HepG2 (cell line): Measurements from ENCODE around the gene MARVELD3. TPM values are rescaled to one million over a fixed set of nuclear protein-coding genes. Genes with fewer than 3 reads are reported as not detected.

Experiments
- ATAC-seq: fragments of 200-7000 bp; cut with Tn5 transposase; 3 replicates; pipeline ENCODE4 v1.9.1; 2020; ENCODE audit warnings: mild to moderate bottlenecking, moderate library complexity
- BruUV-seq: library from RNA; stranded (reverse); fragments of 400-500 nt; replicated peaks from 2 replicates; lab custom pipeline; 2021; lab: Mats Ljungman, UMichigan
- CTCF ChIA-PET: fragments of 300-600 bp; formaldehyde crosslinking; extraction: SDS; loops from one replicate; lab custom pipeline; 2021; ENCODE audit warnings: low total read pairs, inconsistent platforms, low intra/inter-chr PET ratio; lab: Yijun Ruan, JAX
- POLR2A ChIA-PET: fragments of 350-600 bp; sonication (Branson Sonifier 250); formaldehyde crosslinking; loops from one replicate; lab custom pipeline; 2020; ENCODE audit warnings: antibody characterized with exemption, inconsistent platforms; lab: Yijun Ruan, JAX
- DNase-seq: peaks from one replicate; pipeline ENCODE4 v3.0.0-alpha.2; 2015; ENCODE audit warnings: low spot score
- FAIRE-seq: peaks from 3 replicates; lab custom pipeline; 2011; peaks lifted over from hg19 to GRCh38; lab: Jason Lieb, UNC
- H2AFZ ChIP-seq: one replicate; pipeline ENCODE4 v1.6.1; 2011; ENCODE audit warnings: low read length, inconsistent platforms
- H3K27ac ChIP-seq: fragments of 300-600 bp; 3 replicates; pipeline ENCODE4 v1.8.0; 2011; ENCODE audit warnings: mixed run types, mild to moderate bottlenecking, mixed read lengths, low read length, inconsistent platforms; ENCODE audit not compliant: insufficient read depth; ENCODE audit errors: extremely low read length
- H3K27me3 ChIP-seq, 2 experiments: fragments of 200-600 bp in 1 of 2; 2 replicates in 1 of 2; 3 replicates in 1 of 2; pipeline versions ENCODE4 v1.6.0 to v1.8.0; 2011; ENCODE audit warnings: low read length in 2 of 2, mild to moderate bottlenecking in 2 of 2, moderate library complexity in 2 of 2, inconsistent platforms in 1 of 2; ENCODE audit not compliant: insufficient read depth in 2 of 2, control insufficient read depth in 1 of 2
- H3K36me3 ChIP-seq, 2 experiments: fragments of 200-600 bp in 1 of 2; replicated peaks in 1 of 2; 2 replicates in 1 of 2; 3 replicates in 1 of 2; pipeline versions ENCODE4 v1.5.1 to v1.8.0; 2011; ENCODE audit warnings: low read length in 2 of 2, inconsistent platforms in 1 of 2; ENCODE audit not compliant: insufficient read depth in 2 of 2, control insufficient read depth in 1 of 2
- H3K4me1 ChIP-seq: 2 replicates; pipeline ENCODE4 v1.5.1; 2012; ENCODE audit warnings: low read length, inconsistent platforms; ENCODE audit not compliant: insufficient read depth
- H3K4me2 ChIP-seq: 2 replicates; pipeline ENCODE4 v1.6.0; 2011; ENCODE audit warnings: low read depth, low read length, inconsistent platforms
- H3K4me3 ChIP-seq, 3 experiments: fragments of 200-600 bp in 1 of 3; sonication (generic), shearing (Covaris generic) in 1 of 3; replicated peaks in 1 of 3; 2 replicates each; pipeline ENCODE4 v1.5.1; 2011 to 2016; ENCODE audit warnings: low read length in 3 of 3, inconsistent platforms in 2 of 3, low read depth in 2 of 3, mild to moderate bottlenecking in 2 of 3, control low read depth in 1 of 3, mixed read lengths in 1 of 3; ENCODE audit not compliant: insufficient read depth in 1 of 3
- H3K79me2 ChIP-seq: one replicate; pipeline ENCODE4 v1.6.1; 2011; ENCODE audit warnings: low read length, inconsistent platforms; ENCODE audit not compliant: insufficient read depth
- H3K9ac ChIP-seq: 2 replicates; pipeline ENCODE4 v1.6.0; 2011; ENCODE audit warnings: mild to moderate bottlenecking, low read depth, low read length, inconsistent platforms; ENCODE audit not compliant: insufficient read depth
- H3K9me3 ChIP-seq: 2 replicates; pipeline ENCODE4 v1.5.1; 2012; ENCODE audit warnings: mild to moderate bottlenecking, low read length
- H4K20me1 ChIP-seq: 2 replicates; pipeline ENCODE4 v1.6.0; 2011; ENCODE audit warnings: inconsistent platforms, mild to moderate bottlenecking, low read length, moderate library complexity; ENCODE audit not compliant: insufficient read depth
- ATF4 ChIP-seq, 2 experiments: fragments of 450-650 bp in 1 of 2; sonication (generic) in 1 of 2; formaldehyde crosslinking; IDR thresholded peaks; 2 replicates each; pipeline versions ENCODE4 v1.5.0 to v1.8.0; 2020 to 2022; ENCODE audit warnings: mild to moderate bottlenecking in 1 of 2, missing genetic modification reagents in 1 of 2
- BORCS8-MEF2B ChIP-seq: sonication (generic); formaldehyde crosslinking; IDR thresholded peaks from 2 replicates; pipeline ENCODE4 v1.8.0; 2022; ENCODE audit warnings: mild to moderate bottlenecking, missing genetic modification reagents
- DNMT3B ChIP-seq: conservative IDR thresholded peaks from 2 replicates; pipeline ENCODE4 v1.6.1; 2016; ENCODE audit warnings: missing biosample characterization, control low read depth
- ISL2 ChIP-seq: sonication (generic); formaldehyde crosslinking; IDR thresholded peaks from 2 replicates; pipeline ENCODE4 v1.5.0; 2020; ENCODE audit warnings: missing genetic modification reagents
- NFIC ChIP-seq: IDR thresholded peaks from 2 replicates; pipeline ENCODE4 v1.6.1; 2012; ENCODE audit warnings: mild to moderate bottlenecking, low read length, inconsistent platforms
- SALL2 ChIP-seq: sonication (generic); formaldehyde crosslinking; IDR thresholded peaks from 2 replicates; pipeline ENCODE4 v1.8.1; 2023; ENCODE audit warnings: mild to moderate bottlenecking, missing genetic modification reagents, inconsistent platforms
- SP2 ChIP-seq: sonication (generic); formaldehyde crosslinking; IDR thresholded peaks from 2 replicates; pipeline ENCODE4 v1.5.1; 2020; ENCODE audit warnings: mild to moderate bottlenecking, missing genetic modification reagents
- TFAP4 ChIP-seq: sonication (generic); IDR thresholded peaks from 2 replicates; pipeline ENCODE4 v1.6.1; 2016; ENCODE audit warnings: low read depth, borderline replicate concordance
- TMF1 ChIP-seq: sonication (generic); formaldehyde crosslinking; IDR thresholded peaks from 2 replicates; pipeline ENCODE4 v1.8.1; 2022; ENCODE audit warnings: low read depth, missing genetic modification reagents
- ZBTB39 ChIP-seq: sonication (generic); formaldehyde crosslinking; IDR thresholded peaks from 2 replicates; pipeline ENCODE4 v1.5.0; 2020; ENCODE audit warnings: missing genetic modification reagents
- ZBTB7B ChIP-seq: sonication (generic); formaldehyde crosslinking; IDR thresholded peaks from 2 replicates; pipeline ENCODE4 v1.4.0; 2020; ENCODE audit warnings: missing genetic modification reagents
- ZNF121 ChIP-seq: sonication (generic); formaldehyde crosslinking; IDR thresholded peaks from 2 replicates; pipeline ENCODE4 v1.5.0; 2020; ENCODE audit warnings: mild to moderate bottlenecking, missing genetic modification reagents
- ZNF260 ChIP-seq: sonication (generic); formaldehyde crosslinking; IDR thresholded peaks from 2 replicates; pipeline ENCODE4 v1.4.0; 2020; ENCODE audit warnings: missing genetic modification reagents, low read depth, mild to moderate bottlenecking, borderline replicate concordance
- ZNF431 ChIP-seq: sonication (generic); formaldehyde crosslinking; IDR thresholded peaks from 2 replicates; pipeline ENCODE4 v1.9.0; 2022; ENCODE audit warnings: missing genetic modification reagents, low read depth, mild to moderate bottlenecking, borderline replicate concordance
- ZNF496 ChIP-seq: sonication (generic); formaldehyde crosslinking; IDR thresholded peaks from 2 replicates; pipeline ENCODE4 v1.8.1; 2023; ENCODE audit warnings: mild to moderate bottlenecking, moderate library complexity, missing genetic modification reagents; ENCODE audit not compliant: insufficient replicate concordance
- ZNF781 ChIP-seq: sonication (generic); formaldehyde crosslinking; IDR thresholded peaks from 2 replicates; pipeline ENCODE4 v1.5.1; 2020; ENCODE audit warnings: borderline replicate concordance, mild to moderate bottlenecking, missing genetic modification reagents; ENCODE audit errors: not compliant biosample characterization
- ZSCAN30 ChIP-seq: sonication (generic); formaldehyde crosslinking; IDR thresholded peaks from 2 replicates; pipeline ENCODE4 v1.5.0; 2020; ENCODE audit warnings: mild to moderate bottlenecking, missing genetic modification reagents
- WGBS: methylation state at CpG from one replicate; pipeline ENCODE4 v1.1.6; 2017; ENCODE audit warnings: low lambda C conversion rate; 5-methylcytosine and 5-hydroxymethylcytosine counted together
- in situ Hi-C: cut with HindIII; loops from 2 replicates; pipeline ENCODE4 v1.10.0; 2017; ENCODE audit warnings: low pct_unique_long_range_greater_than_20kb; ENCODE audit not compliant: extremely low pct_ligation_motif_present
- intact Hi-C: fragments of 100-400 bp; cut with micrococcal nuclease; formaldehyde crosslinking; loops from one replicate; pipeline ENCODE4 v1.10.0; 2022; ENCODE audit not compliant: unreplicated experiment
- polyA plus RNA-seq, 8 experiments: library from polyadenylated mRNA; depleted of rRNA in 3 of 8; stranded (reverse) in 7 of 8; unstranded in 1 of 8; fragments of >200 nt; fragmentation: Illumina TruSeq in 4 of 8; extraction: Trizol in 4 of 8; gene quantifications; 2 replicates each; pipeline versions ENCODE4 v1.2.1 to v1.2.3, GENCODE V29; 2011 to 2016; ENCODE audit warnings: low read depth in 4 of 8, missing spikeins in 1 of 8, mixed read lengths in 1 of 8; ENCODE audit not compliant: insufficient read depth in 1 of 8
- total RNA-seq, 5 experiments: library from RNA; depleted of rRNA; stranded (reverse); fragments of >200 nt; fragmentation: Illumina TruSeq; extraction: Trizol; gene quantifications; 2 replicates each; pipeline ENCODE4 v1.2.3, GENCODE V29; 2016; ENCODE audit warnings: low read depth in 1 of 5
- TF ChIP-seq, protein P1 (sequence below): sonication (generic); formaldehyde crosslinking; IDR thresholded peaks from 2 replicates; pipeline ENCODE4 v1.9.0; 2022; ENCODE audit warnings: missing genetic modification reagents, mild to moderate bottlenecking, borderline replicate concordance

MARVELD3 gene
- total and polyA plus RNA-seq, 2 of the 13 experiments (the other 11 are each of a cell fraction or from before 2014, with no cell fraction given), result 4.8 to 5.6 TPM

DNA sequence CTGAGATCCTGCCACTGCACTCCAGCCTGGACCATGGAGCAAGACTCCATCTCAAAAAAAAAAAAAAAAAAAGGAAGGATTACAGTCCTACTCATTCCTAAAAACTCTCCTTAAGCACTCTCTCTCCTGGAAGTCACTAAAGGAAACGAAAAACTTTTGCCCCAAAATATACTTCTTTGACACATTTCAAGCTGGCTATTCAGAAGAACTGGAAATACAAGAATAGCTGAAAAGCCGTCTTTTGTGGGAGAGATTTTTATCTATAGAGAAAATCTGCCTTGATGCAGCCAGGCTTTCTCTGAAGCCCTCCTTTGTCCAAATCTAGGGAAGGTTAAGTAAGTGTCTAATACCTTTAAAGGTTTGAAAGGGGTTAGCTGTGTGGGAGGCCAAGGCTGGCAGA, 16.9 kb upstream of the MARVELD3 start (continued):
- no peak for TF ChIP-seq TFAP4
- TF ChIP-seq SP2 (CRISPR knock-in tag), result no peak
- no peak for TF ChIP-seq ZSCAN30 (CRISPR knock-in tag)
- no peak for TF ChIP-seq ZNF260 (CRISPR knock-in tag)
- TF ChIP-seq DNMT3B (CRISPR knock-in tag), result no peak

DNA sequence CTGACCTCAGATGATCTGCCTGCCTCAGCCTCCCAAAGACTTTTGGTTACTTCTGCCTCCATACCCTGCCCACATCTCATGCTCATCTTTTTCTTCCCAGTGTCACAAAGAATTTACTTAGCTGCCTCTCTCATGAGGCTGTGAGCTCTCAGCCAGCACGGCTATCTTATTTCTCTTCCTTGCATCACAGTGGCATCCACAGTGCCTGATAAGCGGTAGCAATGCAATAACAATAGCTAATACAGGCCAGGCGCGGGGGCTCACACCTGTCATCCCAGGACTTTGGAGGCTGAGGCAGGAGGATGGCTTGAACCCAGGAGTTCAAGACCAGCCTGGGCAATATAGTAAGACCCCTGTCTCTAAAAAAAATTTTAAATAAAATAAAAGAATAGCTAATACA, 15.5 kb upstream of the MARVELD3 start:
- H3K36me3 ChIP-seq, result no peaks in the 10 kb centered on the region
- H3K27ac ChIP-seq, result no peak overlapping the region
- no peak overlapping the region for H2AFZ ChIP-seq
- BruUV-seq, result no TSS peak
- ATAC-seq (no peak), FAIRE-seq (no peak), DNase-seq (no peak)
- no peak overlapping the region for H3K9ac ChIP-seq
- peak overlapping the region; percentile 77; the same call in 1 of the 2 replicates for H3K4me2 ChIP-seq
- no peaks in the 10 kb centered on the region for H4K20me1 ChIP-seq
- ChIA-PET CTCF (interaction anchor here (0.7 to 3.1 kb wide), 10 partner anchors 35 to 198 kb away, joined by 3 to 89 read pairs (median 8); partner anchors contain the start of gene TLE7), POLR2A (interaction anchor here (1.1 to 7.1 kb wide), 11 partner anchors 12 to 328 kb away, joined by 3 to 142 read pairs (median 9); partner anchors contain the start of genes MARVELD3 and ZNF23)
- 75% methylated on average over 4 of the region's 4 CpGs for WGBS
- H3K9me3 ChIP-seq, result no peaks in the 10 kb centered on the region
- no peaks in the 10 kb centered on the region for H3K79me2 ChIP-seq
- in situ Hi-C loops (no loop called here), intact Hi-C loops (loop anchor here (10.0 kb wide), 1 partner anchor 186 kb away; no protein-coding TSS in a partner anchor)
- H3K4me3 ChIP-seq, result peak overlapping the region in 1 of 3 experiments; percentile 23; a peak in 1 of 6 replicates
- peaks cover 62% of the 10 kb centered on the region for H3K4me1 ChIP-seq
- no peaks in the 10 kb centered on the region for H3K27me3 ChIP-seq
- 0 out of 2 replicates have a peak, but pooled peaks have one; percentile 35 for TF ChIP-seq ZNF431 (CRISPR knock-in tag)
- no peak for TF ChIP-seq ZNF496 (CRISPR knock-in tag)
- no peak for TF ChIP-seq ZBTB39 (CRISPR knock-in tag)
- no peak for TF ChIP-seq TMF1
- TF ChIP-seq SALL2 (CRISPR knock-in tag), result no peak
- TF ChIP-seq NFIC, result no peak
- TF ChIP-seq ZBTB7B (CRISPR knock-in tag), result no peak
- TF ChIP-seq BORCS8-MEF2B (CRISPR knock-in tag), result no peak
- no peak for TF ChIP-seq ATF4 (CRISPR knock-in tag; IDR thresholded peaks at IDR 0.05)
- TF ChIP-seq ZNF781 (CRISPR knock-in tag), result no peak
- TF ChIP-seq, protein P1, sequence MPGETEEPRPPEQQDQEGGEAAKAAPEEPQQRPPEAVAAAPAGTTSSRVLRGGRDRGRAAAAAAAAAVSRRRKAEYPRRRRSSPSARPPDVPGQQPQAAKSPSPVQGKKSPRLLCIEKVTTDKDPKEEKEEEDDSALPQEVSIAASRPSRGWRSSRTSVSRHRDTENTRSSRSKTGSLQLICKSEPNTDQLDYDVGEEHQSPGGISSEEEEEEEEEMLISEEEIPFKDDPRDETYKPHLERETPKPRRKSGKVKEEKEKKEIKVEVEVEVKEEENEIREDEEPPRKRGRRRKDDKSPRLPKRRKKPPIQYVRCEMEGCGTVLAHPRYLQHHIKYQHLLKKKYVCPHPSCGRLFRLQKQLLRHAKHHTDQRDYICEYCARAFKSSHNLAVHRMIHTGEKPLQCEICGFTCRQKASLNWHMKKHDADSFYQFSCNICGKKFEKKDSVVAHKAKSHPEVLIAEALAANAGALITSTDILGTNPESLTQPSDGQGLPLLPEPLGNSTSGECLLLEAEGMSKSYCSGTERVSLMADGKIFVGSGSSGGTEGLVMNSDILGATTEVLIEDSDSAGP (CRISPR knock-in tag), result no peak
- TF ChIP-seq ISL2 (CRISPR knock-in tag), result no peak
- TF ChIP-seq ZNF121 (CRISPR knock-in tag), result peak; percentile 80
